PC-9 (cell line): ENCODE measurements around the gene PRKCH. TPM values are rescaled to one million over a fixed set of nuclear protein-coding genes. Genes with fewer than 3 reads are reported as not detected.
A peak's percentile ranks its signal among the peaks of the same experiment; 100 is the strongest.

Experiments used
- BruUV-seq: library from RNA; stranded (reverse); fragments of 400-500 nt; replicated peaks from 2 replicates; lab custom pipeline; 2021; lab: Mats Ljungman, UMichigan
- CTCF ChIA-PET: fragments of 300-600 bp; sonication (Branson Sonifier 250); formaldehyde crosslinking; loops from one replicate; lab custom pipeline; 2022; ENCODE audit warnings: antibody characterized with exemption; lab: Charles Lee
- POLR2A ChIA-PET: fragments of 300-600 bp; sonication (Branson Sonifier 250); formaldehyde crosslinking; loops from one replicate; lab custom pipeline; 2022; ENCODE audit warnings: antibody characterized with exemption; ENCODE audit not compliant: unreplicated experiment; lab: Charles Lee
- DNase-seq, 2 experiments: peaks; one replicate each; pipeline versions ENCODE4 v3.0.0 to v3.0.0-alpha.2; 2015 to 2022; ENCODE audit warnings: mixed read lengths in 1 of 2
- H2AFZ ChIP-seq: fragments of 200-600 bp; sonication (generic); 2 replicates; pipeline ENCODE4 v1.8.1; 2017; ENCODE audit warnings: antibody characterized with exemption
- H3F3A ChIP-seq: fragments of 200-600 bp; sonication (generic); 2 replicates; pipeline ENCODE4 v1.8.1; 2017; ENCODE audit warnings: antibody characterized with exemption, mild to moderate bottlenecking, low read depth; ENCODE audit not compliant: insufficient read depth
- H3K27ac ChIP-seq: fragments of 200-600 bp; sonication (generic); 2 replicates; pipeline ENCODE4 v1.6.1; 2016; ENCODE audit warnings: mixed run types
- H3K27me3 ChIP-seq: fragments of 200-600 bp; sonication (generic); 2 replicates; pipeline ENCODE4 v1.6.1; 2016; ENCODE audit warnings: low read depth, mixed run types; ENCODE audit not compliant: insufficient read depth
- H3K36me3 ChIP-seq: fragments of 200-600 bp; sonication (generic); 2 replicates; pipeline ENCODE4 v1.6.1; 2016; ENCODE audit warnings: low read depth, mixed run types
- H3K4me1 ChIP-seq: fragments of 200-600 bp; sonication (generic); replicated peaks from 2 replicates; pipeline ENCODE4 v1.6.1; 2016; ENCODE audit warnings: mixed run types; ENCODE audit not compliant: insufficient read depth
- H3K4me2 ChIP-seq: fragments of 200-600 bp; sonication (generic); 2 replicates; pipeline ENCODE4 v1.6.1; 2017; ENCODE audit warnings: mixed run types
- H3K4me3 ChIP-seq: fragments of 200-600 bp; sonication (generic); 2 replicates; pipeline ENCODE4 v1.6.1; 2016; ENCODE audit warnings: mixed run types
- H3K79me2 ChIP-seq: fragments of 200-600 bp; sonication (generic); 2 replicates; pipeline ENCODE4 v1.6.1; 2017; ENCODE audit warnings: low read depth, mixed run types
- H3K9me2 ChIP-seq: fragments of 200-600 bp; sonication (generic); 2 replicates; pipeline ENCODE4 v1.8.1; 2017; ENCODE audit warnings: mild to moderate bottlenecking; ENCODE audit not compliant: insufficient read depth
- H3K9me3 ChIP-seq: fragments of 200-600 bp; sonication (generic); 2 replicates; pipeline ENCODE4 v1.8.1; 2016; ENCODE audit warnings: low read depth; ENCODE audit not compliant: insufficient read depth
- H4K20me1 ChIP-seq: fragments of 200-600 bp; sonication (generic); 2 replicates; pipeline ENCODE4 v1.8.1; 2017; ENCODE audit not compliant: insufficient read depth
- EZH2 ChIP-seq: fragments of 200-600 bp; sonication (generic); IDR thresholded peaks from 2 replicates; pipeline ENCODE4 v1.8.0; 2017; ENCODE audit warnings: antibody characterized with exemption, low read depth
- intact Hi-C: fragments of 100-400 bp; cut with micrococcal nuclease; formaldehyde crosslinking; loops from one replicate; pipeline ENCODE4 v1.10.0; 2022; ENCODE audit not compliant: unreplicated experiment
- total RNA-seq: library from RNA; stranded (reverse); gene quantifications from 2 replicates; pipeline ENCODE4 v1.2.3, GENCODE V29; 2021
- TF ChIP-seq, protein P1 (sequence below): fragments of 200-600 bp; sonication (generic); conservative IDR thresholded peaks from 2 replicates; pipeline ENCODE4 v1.6.1; 2017; ENCODE audit warnings: mixed run types, antibody characterized with exemption, mild to moderate bottlenecking, moderate library complexity

Gene PRKCH
- total RNA-seq, 1 experiment from 2014 or later: 32.4 TPM

DNA sequence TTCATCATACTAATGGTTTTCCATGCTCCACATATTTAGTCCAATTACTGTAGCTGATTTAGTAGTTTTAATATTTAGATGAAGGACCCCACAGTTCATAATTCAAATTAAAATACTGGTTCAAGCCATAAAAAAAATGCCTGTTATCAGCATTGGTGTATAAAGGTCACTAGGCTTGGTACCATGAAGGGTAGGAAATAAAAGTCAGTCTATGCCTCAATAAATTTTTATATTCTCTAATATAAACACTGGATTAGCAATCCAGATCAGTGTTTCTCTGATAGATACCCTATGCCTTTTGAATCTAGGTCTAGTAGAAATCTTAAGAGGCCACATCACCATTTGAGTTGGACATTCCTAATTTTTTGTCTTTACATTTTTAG is 210.7 kb downstream of the PRKCH start:
- POLR2A ChIA-PET: interaction anchor here (0.6 kb wide), 1 partner anchor 20 kb away, joined by 3 read pairs; no protein-coding TSS in a partner anchor
- no peak overlapping the region for H3K4me2 ChIP-seq
- no TSS peak for BruUV-seq
- peaks cover 15% of the 10 kb centered on the region; the same call in 1 of the 2 replicates for H3K79me2 ChIP-seq
- peaks cover 36% of the 10 kb centered on the region for H3F3A ChIP-seq
- intact Hi-C loops: no loop called here
- CTCF ChIA-PET: no interaction called here
- no peaks in the 10 kb centered on the region for H3K9me3 ChIP-seq
- H3K9me2 ChIP-seq: no peaks in the 10 kb centered on the region
- no peak overlapping the region for H3K4me3 ChIP-seq
- peaks cover 77% of the 10 kb centered on the region for H3K4me1 ChIP-seq
- no peak overlapping the region for H2AFZ ChIP-seq
- H3K27ac ChIP-seq: no peak overlapping the region
- TF ChIP-seq, protein P1, sequence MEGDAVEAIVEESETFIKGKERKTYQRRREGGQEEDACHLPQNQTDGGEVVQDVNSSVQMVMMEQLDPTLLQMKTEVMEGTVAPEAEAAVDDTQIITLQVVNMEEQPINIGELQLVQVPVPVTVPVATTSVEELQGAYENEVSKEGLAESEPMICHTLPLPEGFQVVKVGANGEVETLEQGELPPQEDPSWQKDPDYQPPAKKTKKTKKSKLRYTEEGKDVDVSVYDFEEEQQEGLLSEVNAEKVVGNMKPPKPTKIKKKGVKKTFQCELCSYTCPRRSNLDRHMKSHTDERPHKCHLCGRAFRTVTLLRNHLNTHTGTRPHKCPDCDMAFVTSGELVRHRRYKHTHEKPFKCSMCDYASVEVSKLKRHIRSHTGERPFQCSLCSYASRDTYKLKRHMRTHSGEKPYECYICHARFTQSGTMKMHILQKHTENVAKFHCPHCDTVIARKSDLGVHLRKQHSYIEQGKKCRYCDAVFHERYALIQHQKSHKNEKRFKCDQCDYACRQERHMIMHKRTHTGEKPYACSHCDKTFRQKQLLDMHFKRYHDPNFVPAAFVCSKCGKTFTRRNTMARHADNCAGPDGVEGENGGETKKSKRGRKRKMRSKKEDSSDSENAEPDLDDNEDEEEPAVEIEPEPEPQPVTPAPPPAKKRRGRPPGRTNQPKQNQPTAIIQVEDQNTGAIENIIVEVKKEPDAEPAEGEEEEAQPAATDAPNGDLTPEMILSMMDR: no peak
- no peak for TF ChIP-seq EZH2
- DNase-seq: peak in 1 of 2 experiments; percentile 9
- no peaks in the 10 kb centered on the region for H3K27me3 ChIP-seq
- peaks cover 18% of the 10 kb centered on the region for H3K36me3 ChIP-seq
- H4K20me1 ChIP-seq: no peaks in the 10 kb centered on the region

DNA sequence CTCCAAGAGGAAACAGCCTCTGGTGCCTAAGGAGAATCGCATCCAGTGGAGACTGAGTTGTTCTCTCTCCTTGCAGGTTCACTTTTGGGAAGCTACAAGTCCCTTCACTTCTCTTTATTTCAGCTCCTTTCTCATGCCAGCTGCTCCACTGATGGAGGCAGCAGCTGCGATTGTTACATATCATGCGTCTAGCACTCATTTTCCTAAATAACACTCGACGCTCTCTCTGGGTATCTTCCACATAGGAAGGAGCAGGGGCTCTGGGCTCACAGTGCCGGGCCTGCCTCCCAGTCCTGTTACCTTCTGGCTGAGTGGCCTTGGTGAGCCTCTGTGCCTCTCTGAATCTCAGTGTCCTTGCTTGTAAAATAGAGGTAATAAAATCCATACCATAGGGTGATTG is 211.4 kb downstream of the PRKCH start:
- no peaks in the 10 kb centered on the region for H3K9me2 ChIP-seq
- ChIA-PET POLR2A (no interaction called here), CTCF (no interaction called here)
- DNase-seq: no peak
- intact Hi-C loops: no loop called here
- H3K36me3 ChIP-seq: peaks cover 18% of the 10 kb centered on the region
- H4K20me1 ChIP-seq: no peaks in the 10 kb centered on the region
- H3K27ac ChIP-seq: no peak overlapping the region
- no peaks in the 10 kb centered on the region for H3K9me3 ChIP-seq
- H3K4me1 ChIP-seq: peaks cover 76% of the 10 kb centered on the region
- H3F3A ChIP-seq: peaks cover 33% of the 10 kb centered on the region
- H3K27me3 ChIP-seq: no peaks in the 10 kb centered on the region
- peaks cover 10% of the 10 kb centered on the region; the same call in 1 of the 2 replicates for H3K79me2 ChIP-seq
- no peak overlapping the region for H3K4me3 ChIP-seq
- BruUV-seq: no TSS peak
- no peak overlapping the region for H2AFZ ChIP-seq
- no peak for TF ChIP-seq EZH2
- TF ChIP-seq, protein P1: no peak
- H3K4me2 ChIP-seq: no peak overlapping the region

DNA sequence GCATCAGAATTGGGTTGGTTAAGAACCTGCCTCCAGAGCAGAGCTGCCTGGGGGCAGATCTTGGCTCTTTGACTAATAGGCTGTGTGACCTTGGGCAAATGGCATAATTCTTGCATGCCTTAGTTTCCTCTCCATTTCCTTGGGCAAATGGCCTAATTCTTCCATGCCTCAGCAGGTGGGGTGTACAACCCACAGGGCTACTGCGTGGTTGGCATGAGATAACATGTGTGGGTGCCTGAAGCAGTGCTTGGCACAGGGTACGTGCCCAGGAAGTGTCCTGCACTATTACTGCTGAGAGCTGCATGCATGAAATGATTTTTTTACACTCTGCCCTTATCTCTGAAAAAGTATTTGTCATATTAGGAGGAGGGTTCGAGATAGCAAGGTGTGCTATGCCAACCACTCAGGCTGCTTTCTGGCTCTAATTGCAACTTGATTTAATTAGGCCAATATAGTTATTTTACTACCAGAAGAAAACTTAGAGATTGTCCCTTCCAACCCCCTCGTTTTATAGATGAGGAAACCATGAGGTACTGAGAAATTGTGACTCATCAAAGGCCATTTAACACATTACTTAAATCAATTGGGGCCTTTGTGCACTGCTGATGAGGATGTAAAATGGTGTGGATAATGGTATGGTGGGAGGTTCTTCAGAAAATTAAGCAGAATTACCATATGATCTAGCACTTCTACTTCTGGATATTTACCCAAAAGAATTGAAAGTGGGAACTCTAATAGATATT is 212.3 kb downstream of the PRKCH start:
- peak in 1 of 2 experiments; percentile 32 for DNase-seq
- Histone ChIP-seq H4K20me1 (no peaks in the 10 kb centered on the region), H3K4me2 (peak overlapping the region; percentile 8; the same call in 1 of the 2 replicates), H3K4me1 (peaks cover 76% of the 10 kb centered on the region), H3F3A (peaks cover 34% of the 10 kb centered on the region), H3K27me3 (no peaks in the 10 kb centered on the region), H3K27ac (no peak overlapping the region), H2AFZ (no peak overlapping the region), H3K79me2 (peaks cover 2% of the 10 kb centered on the region; the same call in 1 of the 2 replicates), H3K9me3 (no peaks in the 10 kb centered on the region), H3K4me3 (no peak overlapping the region), H3K9me2 (no peaks in the 10 kb centered on the region), H3K36me3 (peaks cover 18% of the 10 kb centered on the region)
- TF ChIP-seq EZH2: no peak
- TF ChIP-seq, protein P1: no peak
- intact Hi-C loops: no loop called here
- POLR2A ChIA-PET: no interaction called here
- no TSS peak for BruUV-seq
- CTCF ChIA-PET: no interaction called here
